Measurements from ENCODE around the gene NABP2.

DNA sequence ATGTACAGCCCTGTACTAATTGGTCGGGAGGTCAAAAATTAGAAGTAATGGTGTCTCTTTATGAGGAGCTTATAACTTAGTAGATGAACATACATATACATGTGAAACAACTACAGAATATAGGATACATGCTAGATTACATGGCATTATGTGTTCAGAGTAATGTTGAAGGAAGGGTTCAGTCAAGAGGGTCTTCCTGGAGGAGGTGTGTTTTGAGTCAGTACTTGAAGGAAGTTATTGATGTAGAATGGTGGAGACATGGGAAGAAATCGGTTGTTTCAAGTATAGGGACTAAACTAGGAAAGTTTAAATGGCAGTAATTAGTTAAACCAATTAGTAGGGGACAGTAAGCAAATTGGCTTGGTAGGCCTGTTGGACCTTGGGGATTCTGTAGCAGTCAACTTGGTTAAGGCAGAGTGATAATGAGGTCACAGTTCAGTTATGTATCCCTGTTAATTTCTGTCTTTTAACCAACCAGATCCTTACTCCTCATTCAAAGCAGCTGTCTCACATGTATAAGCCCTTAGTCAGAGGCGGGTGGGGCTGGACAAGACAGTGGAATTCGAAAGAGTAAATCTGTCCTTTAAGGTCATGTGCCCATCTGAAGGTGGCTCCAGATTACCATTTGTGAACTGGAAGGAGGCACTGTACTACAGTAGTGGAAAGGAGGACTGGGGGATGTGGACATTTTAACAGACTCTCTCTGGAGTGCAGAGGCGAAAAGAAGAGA is 37.5 kb downstream of the NABP2 start:
- TF ChIP-seq EZH2 (IDR thresholded peaks at IDR 0.05; ENCODE audit: borderline replicate concordance, insufficient read depth, low read length, poor library complexity, severe bottlenecking) (no peak), CTCF (IDR thresholded peaks at IDR 0.05; ENCODE audit: poor library complexity, severe bottlenecking) (no peak), EP300 (conservative IDR thresholded peaks at IDR 0.05; ENCODE audit: poor library complexity, severe bottlenecking) (no peak), POLR2AphosphoS5 (IDR thresholded peaks at IDR 0.05) (no peak)

Measured in neural cell (in vitro differentiated cells).